HG03139 (cell line): ENCODE data around the gene LAPTM5.
"Not testable (repeated sequence)": the region's sequence is repeated elsewhere in the genome, so short reads cannot be mapped to it uniquely, and the experiment has no call there.

Source experiments
- ATAC-seq: cut with Tn5 transposase; IDR thresholded peaks from one replicate; pipeline ENCODE4 v1.9.1; 2021; ENCODE audit not compliant: unreplicated experiment

Gene LAPTM5

DNA sequence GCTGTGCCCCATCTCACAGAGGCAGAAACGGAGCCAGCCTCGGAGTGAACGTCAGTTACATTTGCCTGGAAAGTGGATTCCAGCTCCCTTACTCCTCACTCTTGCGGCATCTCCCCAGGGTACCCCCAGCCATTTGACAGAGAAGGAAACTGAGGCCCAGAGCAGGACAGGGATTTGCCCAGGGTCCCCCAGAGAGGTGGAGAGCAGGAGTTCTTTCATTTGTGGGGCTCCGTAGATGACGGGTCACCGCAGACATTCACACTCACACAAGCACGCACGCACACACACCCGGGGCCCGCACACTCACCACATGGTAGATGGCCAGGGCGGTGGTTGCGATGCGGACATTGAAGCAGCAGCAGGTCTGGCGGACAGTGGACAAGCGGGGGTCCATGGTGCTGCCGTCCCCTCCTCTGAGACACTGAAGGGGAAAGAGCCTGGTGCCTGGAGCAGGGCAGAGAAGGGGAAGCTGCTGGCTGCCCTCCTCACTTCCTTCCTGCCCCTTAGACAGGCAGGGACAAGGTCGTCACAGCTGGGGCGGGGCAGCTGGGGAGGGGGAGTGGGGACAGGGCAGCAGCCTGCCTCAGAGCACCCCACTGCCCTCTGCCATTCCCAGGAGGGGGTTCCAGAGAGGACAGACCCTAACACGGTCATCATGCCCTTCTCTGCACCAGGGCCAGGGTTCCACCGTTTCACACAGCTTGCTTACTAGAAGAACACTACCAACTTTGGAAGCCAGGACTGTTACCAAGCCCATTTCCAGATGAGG is at the start of gene LAPTM5:
Gene LAPTM5 (minus strand): TSS at position 423 of the 769 bp plus-strand sequence. CDS start 29 bp downstream, at position 394.
- ATAC-seq: no peak

- no peak for ATAC-seq
These were observed 49.1 kb upstream of the LAPTM5 start for GRCh38 chr1:30806381-30807317.

- ATAC-seq: no peak
These were observed 47.9 kb upstream of the LAPTM5 start for GRCh38 chr1:30805304-30806003.

DNA sequence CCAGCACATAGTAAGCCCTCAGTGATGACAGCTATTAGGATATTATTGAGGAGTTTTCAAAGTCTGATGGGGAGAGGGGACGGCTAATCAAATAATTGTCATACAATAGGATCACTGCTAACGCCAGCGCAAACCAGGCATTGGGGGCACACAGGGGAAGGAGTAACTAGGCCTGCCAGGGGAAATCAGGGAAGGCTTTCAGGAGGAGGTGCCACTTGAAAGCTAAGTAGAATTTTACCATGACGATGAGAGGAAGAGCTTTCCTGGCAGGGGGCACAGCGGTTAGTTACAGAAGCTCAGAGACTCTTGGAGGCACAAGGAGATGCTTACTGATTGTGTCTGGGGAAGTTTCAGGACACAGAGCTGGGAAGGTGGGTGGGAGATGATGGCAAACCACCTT is 47.2 kb upstream of the LAPTM5 start:
- no peak for ATAC-seq

DNA sequence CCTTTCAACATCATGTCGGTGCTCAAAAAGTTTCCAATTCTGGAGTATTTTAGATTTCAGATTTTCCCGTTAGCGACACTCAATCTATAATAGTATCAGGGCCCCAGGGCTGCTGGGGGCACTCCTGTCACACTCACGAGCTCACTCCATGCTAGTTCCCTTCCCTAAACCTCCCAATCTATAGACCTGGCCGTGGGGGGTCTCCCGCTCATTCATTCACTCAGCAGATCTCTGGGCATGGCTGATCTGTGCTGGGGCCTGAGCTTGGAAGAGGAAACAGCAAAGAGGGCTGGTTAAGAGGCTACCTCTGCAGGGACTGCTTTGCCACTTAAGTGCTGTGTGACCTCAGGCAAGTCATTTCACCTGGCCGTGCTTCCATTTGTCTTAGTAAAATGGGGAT is 46.8 kb upstream of the LAPTM5 start:
- ATAC-seq: no peak

GRCh38 chr1:30803562-30803961 is 46.0 kb upstream of the LAPTM5 start:
- ATAC-seq: no peak

DNA sequence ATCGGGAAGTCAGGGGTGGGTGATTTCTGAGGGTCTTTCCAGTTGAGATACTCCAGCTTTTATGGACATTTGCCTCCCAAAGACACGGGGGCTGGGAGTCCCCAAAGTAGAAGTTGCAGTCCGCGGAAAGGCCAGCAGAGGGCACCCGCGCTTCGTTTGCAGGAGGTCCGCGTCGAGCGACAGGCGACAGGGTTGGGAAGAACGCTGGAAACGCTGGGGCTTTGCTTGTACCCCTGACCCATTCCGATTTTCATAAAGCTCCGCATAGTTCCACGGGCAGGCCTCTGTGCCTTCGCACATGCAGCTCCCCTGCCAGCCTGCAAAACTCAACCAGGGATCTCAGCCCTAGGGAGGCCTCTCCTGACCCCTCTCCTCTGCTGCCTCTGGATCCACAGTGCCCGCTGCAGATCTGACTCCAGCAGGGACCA is 44.2 kb upstream of the LAPTM5 start:
- ATAC-seq: no peak

DNA sequence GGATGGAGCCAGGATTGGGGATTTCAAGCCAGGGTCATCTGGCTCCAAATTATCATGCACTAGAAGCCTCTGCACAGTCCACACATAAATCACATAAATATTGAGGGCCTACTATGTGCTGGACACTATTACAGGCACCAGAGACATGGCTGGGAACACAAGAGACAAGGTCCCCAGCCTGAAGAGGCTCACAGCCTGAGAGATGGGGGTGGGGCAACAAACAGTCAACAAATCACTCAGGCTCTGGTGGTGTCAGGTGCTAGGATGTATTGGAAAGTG is 41.6 kb upstream of the LAPTM5 start:
- no peak for ATAC-seq

- no peak for ATAC-seq
These were observed 41.0 kb upstream of the LAPTM5 start for GRCh38 chr1:30798389-30799232.

- ATAC-seq: no peak
These were observed 37.5 kb upstream of the LAPTM5 start for GRCh38 chr1:30795026-30795425.

DNA sequence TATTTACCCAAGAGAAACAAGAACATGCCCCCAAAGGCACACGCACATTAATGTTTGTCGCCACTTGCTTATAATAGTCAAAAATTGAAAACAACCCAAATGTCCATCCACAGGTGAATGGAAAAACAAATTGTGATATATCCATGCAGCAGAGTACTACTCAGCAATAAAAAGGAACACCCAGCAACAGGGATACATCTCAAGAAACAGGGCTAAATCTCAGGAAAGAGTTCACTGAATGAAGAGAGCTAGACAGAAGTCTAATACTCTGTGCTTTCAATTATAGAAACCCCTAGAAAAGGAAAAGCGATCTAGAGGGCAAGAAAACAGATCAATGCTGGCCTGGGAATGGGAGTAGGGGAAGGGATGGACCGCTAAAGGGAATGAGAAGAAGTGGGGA is 36.7 kb upstream of the LAPTM5 start:
- no peak for ATAC-seq

- no peak for ATAC-seq
These were observed 35.6 kb upstream of the LAPTM5 start for GRCh38 chr1:30793209-30793608.

- ATAC-seq: no peak
These were observed 34.3 kb upstream of the LAPTM5 start for GRCh38 chr1:30791868-30792267.

DNA sequence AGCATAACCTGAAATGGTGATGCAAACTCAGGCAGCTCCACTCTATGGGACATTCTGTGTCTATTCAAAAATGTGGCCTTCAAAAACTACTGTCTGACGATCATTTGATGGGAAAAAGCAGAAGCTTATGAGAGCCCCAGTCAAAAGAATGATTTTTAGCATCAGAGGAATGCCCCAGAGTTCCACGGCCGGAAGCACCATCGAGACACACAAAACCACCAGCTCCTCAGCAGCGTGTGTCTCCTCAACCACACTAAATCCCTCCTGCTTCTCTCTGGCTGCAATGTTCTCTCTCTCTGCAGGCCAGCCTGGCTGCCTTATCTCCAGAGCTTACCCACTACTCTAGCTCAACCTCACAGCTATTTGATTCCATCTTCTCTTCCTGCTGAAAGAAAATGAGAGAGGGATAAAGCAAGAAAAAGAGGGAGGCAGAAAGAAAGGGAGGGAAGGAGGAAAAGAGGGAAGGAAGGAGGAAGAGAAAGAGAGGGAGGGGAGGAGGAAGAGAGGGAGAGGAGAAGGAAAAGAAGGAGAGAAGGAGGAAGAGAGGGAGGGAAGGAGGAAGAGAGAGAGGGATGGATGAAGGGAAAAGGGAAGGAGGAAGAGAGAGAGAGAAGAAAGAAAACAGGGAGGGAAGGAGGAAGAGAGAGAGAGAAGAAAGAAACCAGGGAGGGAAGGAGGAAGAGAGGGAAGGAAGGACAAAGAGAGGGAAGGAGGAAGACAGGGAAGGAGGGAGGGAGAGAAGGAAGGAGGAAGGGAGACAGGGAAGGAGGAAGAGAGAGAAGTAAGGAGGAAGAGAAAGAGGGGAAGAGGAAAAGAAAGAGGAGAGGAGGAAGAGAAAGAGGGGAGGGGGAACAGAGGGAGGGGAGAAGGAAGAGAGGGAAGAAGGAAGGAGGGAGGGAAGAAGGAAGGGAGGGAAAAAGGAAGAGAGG is 33.5 kb upstream of the LAPTM5 start:
- no peak for ATAC-seq

DNA sequence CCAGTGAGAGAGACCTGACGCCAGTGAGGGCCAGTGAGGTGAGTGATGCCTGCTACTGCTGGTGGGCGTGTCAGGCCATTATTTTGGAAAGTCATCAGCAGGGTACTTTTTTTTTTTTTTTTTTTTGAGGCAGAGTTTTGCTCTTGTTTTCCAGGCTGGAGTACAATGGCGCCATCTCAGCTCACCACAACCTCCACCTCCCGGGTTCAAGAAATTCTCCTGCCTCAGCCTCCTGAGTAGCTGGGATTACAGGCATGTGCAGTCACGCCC is 32.6 kb upstream of the LAPTM5 start:
- ATAC-seq: not testable (repeated sequence)

DNA sequence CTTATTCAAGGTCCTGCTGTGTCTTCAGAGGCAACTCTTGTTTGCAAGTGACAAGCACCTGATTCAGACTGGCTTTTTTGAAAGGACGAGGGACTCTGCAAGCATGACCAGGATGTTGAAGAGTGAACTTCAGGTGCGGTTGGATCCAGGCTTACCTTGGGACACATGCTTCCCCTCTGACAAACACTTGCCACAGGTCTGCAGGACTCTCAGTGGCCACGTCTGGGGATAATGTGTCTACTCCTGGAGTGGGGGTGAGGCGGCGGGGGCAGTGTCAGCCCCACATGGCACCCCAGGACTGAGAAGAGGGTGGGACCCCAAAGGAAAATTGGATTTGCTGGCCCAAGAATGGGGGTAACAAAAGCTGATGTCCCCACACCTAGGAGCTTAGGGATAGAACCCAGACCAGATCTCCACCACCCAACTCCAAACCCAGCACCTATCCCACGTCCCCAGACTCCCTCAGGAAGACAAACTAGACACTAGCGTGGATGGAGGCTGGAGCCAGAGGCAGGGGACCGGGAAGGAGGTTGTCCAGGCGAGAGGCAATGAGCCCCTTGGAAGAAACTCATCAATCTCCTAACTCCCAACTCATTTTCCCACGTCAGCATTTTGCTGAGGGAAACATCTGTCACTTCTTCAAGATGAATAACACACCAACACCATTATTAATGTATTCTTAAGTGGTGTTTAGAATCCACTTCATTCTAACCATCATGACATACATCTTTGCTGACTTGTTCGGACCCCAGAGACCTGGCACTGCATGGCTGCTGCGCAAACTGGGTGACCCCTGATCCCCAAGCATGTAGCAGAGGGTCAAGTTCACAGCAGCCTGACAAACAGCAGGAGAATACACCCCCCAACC is 32.0 kb upstream of the LAPTM5 start:
- ATAC-seq: no peak

DNA sequence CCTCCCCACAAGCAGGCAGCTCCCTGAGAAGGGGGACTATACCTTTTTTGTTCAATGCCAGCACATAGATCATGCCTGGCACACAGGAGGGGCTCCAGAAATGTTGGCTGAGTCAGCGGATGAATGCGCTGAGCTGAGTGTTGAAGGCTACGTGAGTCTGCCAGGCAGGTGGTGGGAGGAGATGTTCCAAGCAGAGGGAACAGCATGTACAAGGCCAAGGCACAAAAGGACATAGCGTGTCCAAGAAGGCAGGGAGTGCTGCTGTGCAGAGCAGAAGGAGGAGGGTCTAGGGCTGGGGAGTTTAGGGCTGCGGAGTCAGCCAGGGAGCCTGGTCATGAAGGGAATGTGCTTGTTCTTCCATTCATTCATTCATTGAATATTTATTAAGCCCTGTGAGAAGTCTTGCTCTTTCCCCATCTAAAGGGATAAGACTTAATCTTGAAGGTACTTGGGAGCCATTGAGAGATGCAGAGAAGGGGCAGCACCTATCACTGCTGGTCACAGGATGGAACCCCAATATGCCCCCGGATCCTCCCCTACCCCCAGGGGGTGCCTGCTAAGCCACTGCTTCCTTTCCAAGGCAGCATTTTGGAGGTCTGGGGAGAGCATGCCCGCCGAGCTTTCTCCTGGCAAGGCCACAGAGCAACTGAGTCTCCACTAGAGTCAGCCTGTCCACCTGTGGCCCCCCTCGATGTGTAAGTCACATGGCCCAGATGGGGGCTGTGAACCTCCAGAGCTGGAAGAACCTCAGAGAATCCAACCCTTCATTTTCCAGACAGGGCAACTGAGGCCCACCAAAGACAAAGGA is 31.2 kb upstream of the LAPTM5 start:
- ATAC-seq: no peak

DNA sequence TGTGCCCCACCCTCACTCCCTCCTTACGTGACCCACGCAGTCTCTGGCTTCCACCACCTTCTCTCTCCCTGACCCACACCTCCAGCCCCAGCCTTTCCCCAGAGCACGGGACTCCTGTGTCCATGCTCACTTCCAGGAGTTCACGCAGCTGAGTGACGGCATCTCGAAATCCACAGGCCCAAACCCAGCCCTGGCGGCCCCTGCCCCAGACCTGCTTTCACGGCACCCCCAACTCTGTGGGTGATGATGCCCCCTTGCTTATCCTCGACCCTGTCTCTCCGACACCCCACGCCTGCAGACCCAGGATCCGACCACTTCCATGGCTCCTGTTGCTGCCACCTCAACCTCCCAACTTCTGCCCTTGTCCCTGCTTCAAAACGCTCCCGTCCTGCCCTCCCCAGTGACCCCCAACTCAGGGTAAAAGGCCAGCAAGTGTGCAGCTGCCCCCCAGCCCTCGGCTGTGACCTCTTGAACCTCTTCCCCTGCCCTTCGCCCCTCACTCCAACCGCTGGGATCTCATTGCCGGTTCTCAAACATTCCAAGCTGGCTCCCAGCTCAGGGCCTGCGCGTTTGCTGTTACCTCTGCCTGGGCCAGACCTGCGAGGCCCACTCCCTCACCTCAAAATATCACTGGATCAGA is 30.4 kb upstream of the LAPTM5 start:
- ATAC-seq: no peak
